HepG2 (cell line): ENCODE data around the gene CTDP1. TPM values are rescaled to one million over a fixed set of nuclear protein-coding genes. Genes with fewer than 3 reads are reported as not detected.

ENCODE experiments used
- ATAC-seq: fragments of 200-7000 bp; cut with Tn5 transposase; 3 replicates; pipeline ENCODE4 v1.9.1; 2020; ENCODE audit warnings: mild to moderate bottlenecking, moderate library complexity
- BruUV-seq: library from RNA; stranded (reverse); fragments of 400-500 nt; replicated peaks from 2 replicates; lab custom pipeline; 2021; lab: Mats Ljungman, UMichigan
- CTCF ChIA-PET: fragments of 300-600 bp; formaldehyde crosslinking; extraction: SDS; loops from one replicate; lab custom pipeline; 2021; ENCODE audit warnings: low total read pairs, inconsistent platforms, low intra/inter-chr PET ratio; lab: Yijun Ruan, JAX
- POLR2A ChIA-PET: fragments of 350-600 bp; sonication (Branson Sonifier 250); formaldehyde crosslinking; loops from one replicate; lab custom pipeline; 2020; ENCODE audit warnings: antibody characterized with exemption, inconsistent platforms; lab: Yijun Ruan, JAX
- DNase-seq: peaks from one replicate; pipeline ENCODE4 v3.0.0-alpha.2; 2015; ENCODE audit warnings: low spot score
- FAIRE-seq: peaks from 3 replicates; lab custom pipeline; 2011; peaks lifted over from hg19 to GRCh38; lab: Jason Lieb, UNC
- H2AFZ ChIP-seq: one replicate; pipeline ENCODE4 v1.6.1; 2011; ENCODE audit warnings: low read length, inconsistent platforms
- H3K27ac ChIP-seq: fragments of 300-600 bp; 3 replicates; pipeline ENCODE4 v1.8.0; 2011; ENCODE audit warnings: mixed run types, mild to moderate bottlenecking, mixed read lengths, low read length, inconsistent platforms; ENCODE audit not compliant: insufficient read depth; ENCODE audit errors: extremely low read length
- H3K27me3 ChIP-seq, 2 experiments: fragments of 200-600 bp in 1 of 2; 2 replicates in 1 of 2; 3 replicates in 1 of 2; pipeline versions ENCODE4 v1.6.0 to v1.8.0; 2011; ENCODE audit warnings: low read length in 2 of 2, mild to moderate bottlenecking in 2 of 2, moderate library complexity in 2 of 2, inconsistent platforms in 1 of 2; ENCODE audit not compliant: insufficient read depth in 2 of 2, control insufficient read depth in 1 of 2
- H3K36me3 ChIP-seq, 2 experiments: fragments of 200-600 bp in 1 of 2; replicated peaks in 1 of 2; 2 replicates in 1 of 2; 3 replicates in 1 of 2; pipeline versions ENCODE4 v1.5.1 to v1.8.0; 2011; ENCODE audit warnings: low read length in 2 of 2, inconsistent platforms in 1 of 2; ENCODE audit not compliant: insufficient read depth in 2 of 2, control insufficient read depth in 1 of 2
- H3K4me1 ChIP-seq: 2 replicates; pipeline ENCODE4 v1.5.1; 2012; ENCODE audit warnings: low read length, inconsistent platforms; ENCODE audit not compliant: insufficient read depth
- H3K4me2 ChIP-seq: 2 replicates; pipeline ENCODE4 v1.6.0; 2011; ENCODE audit warnings: low read depth, low read length, inconsistent platforms
- H3K4me3 ChIP-seq, 3 experiments: fragments of 200-600 bp in 1 of 3; sonication (generic), shearing (Covaris generic) in 1 of 3; replicated peaks in 1 of 3; 2 replicates each; pipeline ENCODE4 v1.5.1; 2011 to 2016; ENCODE audit warnings: low read length in 3 of 3, inconsistent platforms in 2 of 3, low read depth in 2 of 3, mild to moderate bottlenecking in 2 of 3, control low read depth in 1 of 3, mixed read lengths in 1 of 3; ENCODE audit not compliant: insufficient read depth in 1 of 3
- H3K79me2 ChIP-seq: one replicate; pipeline ENCODE4 v1.6.1; 2011; ENCODE audit warnings: low read length, inconsistent platforms; ENCODE audit not compliant: insufficient read depth
- H3K9ac ChIP-seq: 2 replicates; pipeline ENCODE4 v1.6.0; 2011; ENCODE audit warnings: mild to moderate bottlenecking, low read depth, low read length, inconsistent platforms; ENCODE audit not compliant: insufficient read depth
- H3K9me3 ChIP-seq: 2 replicates; pipeline ENCODE4 v1.5.1; 2012; ENCODE audit warnings: mild to moderate bottlenecking, low read length
- H4K20me1 ChIP-seq: 2 replicates; pipeline ENCODE4 v1.6.0; 2011; ENCODE audit warnings: inconsistent platforms, mild to moderate bottlenecking, low read length, moderate library complexity; ENCODE audit not compliant: insufficient read depth
- FOSL2 ChIP-seq: sonication (generic); formaldehyde crosslinking; IDR thresholded peaks from 2 replicates; pipeline ENCODE4 v1.4.0; 2020; ENCODE audit warnings: missing genetic modification reagents
- GABPB1 ChIP-seq: IDR thresholded peaks from 2 replicates; pipeline ENCODE4 v1.6.1; 2016; ENCODE audit warnings: mild to moderate bottlenecking, missing genetic modification reagents, moderate library complexity, missing compliant biosample characterization
- GATAD1 ChIP-seq: IDR thresholded peaks from 2 replicates; pipeline ENCODE4 v1.6.1; 2016; ENCODE audit warnings: missing genetic modification reagents, missing compliant biosample characterization
- GATAD2A ChIP-seq: IDR thresholded peaks from 2 replicates; pipeline ENCODE4 v1.6.1; 2016
- HMG20A ChIP-seq: IDR thresholded peaks from 2 replicates; pipeline ENCODE4 v1.6.1; 2016; ENCODE audit warnings: borderline replicate concordance
- PRDM10 ChIP-seq: sonication (generic); formaldehyde crosslinking; IDR thresholded peaks from 2 replicates; pipeline ENCODE4 v1.4.0; 2020; ENCODE audit warnings: low read depth, missing genetic modification reagents
- ZKSCAN8 ChIP-seq: IDR thresholded peaks from 2 replicates; pipeline ENCODE4 v1.6.1; 2016; ENCODE audit warnings: borderline replicate concordance, missing genetic modification reagents, missing compliant biosample characterization
- ZMYM2 ChIP-seq: sonication (generic); formaldehyde crosslinking; IDR thresholded peaks from 2 replicates; pipeline ENCODE4 v1.8.0; 2022; ENCODE audit warnings: mild to moderate bottlenecking, missing genetic modification reagents
- ZNF12 ChIP-seq: sonication (generic); formaldehyde crosslinking; IDR thresholded peaks from 2 replicates; pipeline ENCODE4 v1.5.0; 2020; ENCODE audit warnings: missing genetic modification reagents
- ZNF292 ChIP-seq: sonication (generic); formaldehyde crosslinking; IDR thresholded peaks from 2 replicates; pipeline ENCODE4 v1.8.1; 2022; ENCODE audit warnings: mild to moderate bottlenecking, low read depth, missing genetic modification reagents, borderline replicate concordance
- ZNF572 ChIP-seq: sonication (generic); formaldehyde crosslinking; IDR thresholded peaks from 2 replicates; pipeline ENCODE4 v1.5.1; 2020; ENCODE audit warnings: mild to moderate bottlenecking, missing genetic modification reagents
- ZNF614 ChIP-seq: IDR thresholded peaks from 2 replicates; pipeline ENCODE4 v1.6.1; 2018; ENCODE audit warnings: missing biosample characterization, missing genetic modification reagents, inconsistent platforms, borderline replicate concordance
- ZNF709 ChIP-seq: sonication (generic); formaldehyde crosslinking; IDR thresholded peaks from 2 replicates; pipeline ENCODE4 v1.5.0; 2020; ENCODE audit warnings: mild to moderate bottlenecking, missing genetic modification reagents
- ZNF792 ChIP-seq: IDR thresholded peaks from 2 replicates; pipeline ENCODE4 v1.6.1; 2016
- ZZZ3 ChIP-seq: sonication (generic); formaldehyde crosslinking; IDR thresholded peaks from 2 replicates; pipeline ENCODE4 v1.4.0; 2020; ENCODE audit warnings: missing genetic modification reagents, mild to moderate bottlenecking, borderline replicate concordance
- WGBS: methylation state at CpG from one replicate; pipeline ENCODE4 v1.1.6; 2017; ENCODE audit warnings: low lambda C conversion rate; 5-methylcytosine and 5-hydroxymethylcytosine counted together
- in situ Hi-C: cut with HindIII; loops from 2 replicates; pipeline ENCODE4 v1.10.0; 2017; ENCODE audit warnings: low pct_unique_long_range_greater_than_20kb; ENCODE audit not compliant: extremely low pct_ligation_motif_present
- intact Hi-C: fragments of 100-400 bp; cut with micrococcal nuclease; formaldehyde crosslinking; loops from one replicate; pipeline ENCODE4 v1.10.0; 2022; ENCODE audit not compliant: unreplicated experiment
- polyA plus RNA-seq, 8 experiments: library from polyadenylated mRNA; depleted of rRNA in 3 of 8; stranded (reverse) in 7 of 8; unstranded in 1 of 8; fragments of >200 nt; fragmentation: Illumina TruSeq in 4 of 8; extraction: Trizol in 4 of 8; gene quantifications; 2 replicates each; pipeline versions ENCODE4 v1.2.1 to v1.2.3, GENCODE V29; 2011 to 2016; ENCODE audit warnings: low read depth in 4 of 8, missing spikeins in 1 of 8, mixed read lengths in 1 of 8; ENCODE audit not compliant: insufficient read depth in 1 of 8
- total RNA-seq, 5 experiments: library from RNA; depleted of rRNA; stranded (reverse); fragments of >200 nt; fragmentation: Illumina TruSeq; extraction: Trizol; gene quantifications; 2 replicates each; pipeline ENCODE4 v1.2.3, GENCODE V29; 2016; ENCODE audit warnings: low read depth in 1 of 5
- TF ChIP-seq, protein P1 (sequence below): sonication (generic); formaldehyde crosslinking; IDR thresholded peaks from 2 replicates; pipeline ENCODE4 v1.4.0; 2020; ENCODE audit warnings: missing genetic modification reagents, borderline replicate concordance
- TF ChIP-seq, protein P2 (sequence below): sonication (generic); formaldehyde crosslinking; IDR thresholded peaks from 2 replicates; pipeline ENCODE4 v1.4.0; 2020; ENCODE audit warnings: missing genetic modification reagents

The CTDP1 gene
- total and polyA plus RNA-seq, 2 of the 13 experiments (the other 11 are each of a cell fraction or from before 2014, with no cell fraction given) = 6.9 to 11.0 TPM

- Histone ChIP-seq H3K27me3 (peaks cover 18 to 75% of the 10 kb centered on the region in 2 experiments), H3K4me3 (no peak overlapping the region), H3K79me2 (no peaks in the 10 kb centered on the region), H3K4me2 (no peak overlapping the region), H3K4me1 (peaks cover 13% of the 10 kb centered on the region; the same call in 1 of the 2 replicates), H3K9ac (no peak overlapping the region), H4K20me1 (no peaks in the 10 kb centered on the region), H3K9me3 (no peaks in the 10 kb centered on the region), H3K36me3 (no peaks in the 10 kb centered on the region), H3K27ac (no peak overlapping the region), H2AFZ (no peak overlapping the region)
- CTCF ChIA-PET = no interaction called here
- peak; percentile 24; the same call in 2 of the 3 replicates for ATAC-seq
- POLR2A ChIA-PET = no interaction called here
- intact Hi-C loops = no loop called here
- in situ Hi-C loops = no loop called here
- 31% methylated on average over 10 of the region's 17 CpGs for WGBS
- BruUV-seq = no TSS peak
- peak; percentile 19 for DNase-seq
- FAIRE-seq = no peak
- TF ChIP-seq ZNF572 (no peak), ZNF292 (CRISPR knock-in tag) (no peak), FOSL2 (CRISPR knock-in tag) (0 out of 2 replicates have a peak, but pooled peaks have one; percentile 29), GATAD1 (0 out of 2 replicates have a peak, but pooled peaks have one; percentile 21), ZZZ3 (CRISPR knock-in tag) (no peak), ZNF12 (CRISPR knock-in tag) (peak; percentile 31; the same call in 1 of the 2 replicates), ZMYM2 (CRISPR knock-in tag) (no peak), GABPB1 (CRISPR knock-in tag) (peak; percentile 19; the same call in 1 of the 2 replicates), HMG20A (CRISPR knock-in tag) (peak; percentile 47; the same call in 1 of the 2 replicates), PRDM10 (CRISPR knock-in tag) (0 out of 2 replicates have a peak, but pooled peaks have one; percentile 22), ZNF709 (CRISPR knock-in tag) (no peak), ZKSCAN8 (CRISPR knock-in tag) (no peak), ZNF614 (CRISPR knock-in tag) (no peak), GATAD2A (peak; percentile 53), ZNF792 (peak; percentile 32; the same call in 1 of the 2 replicates)
- TF ChIP-seq, protein P1, sequence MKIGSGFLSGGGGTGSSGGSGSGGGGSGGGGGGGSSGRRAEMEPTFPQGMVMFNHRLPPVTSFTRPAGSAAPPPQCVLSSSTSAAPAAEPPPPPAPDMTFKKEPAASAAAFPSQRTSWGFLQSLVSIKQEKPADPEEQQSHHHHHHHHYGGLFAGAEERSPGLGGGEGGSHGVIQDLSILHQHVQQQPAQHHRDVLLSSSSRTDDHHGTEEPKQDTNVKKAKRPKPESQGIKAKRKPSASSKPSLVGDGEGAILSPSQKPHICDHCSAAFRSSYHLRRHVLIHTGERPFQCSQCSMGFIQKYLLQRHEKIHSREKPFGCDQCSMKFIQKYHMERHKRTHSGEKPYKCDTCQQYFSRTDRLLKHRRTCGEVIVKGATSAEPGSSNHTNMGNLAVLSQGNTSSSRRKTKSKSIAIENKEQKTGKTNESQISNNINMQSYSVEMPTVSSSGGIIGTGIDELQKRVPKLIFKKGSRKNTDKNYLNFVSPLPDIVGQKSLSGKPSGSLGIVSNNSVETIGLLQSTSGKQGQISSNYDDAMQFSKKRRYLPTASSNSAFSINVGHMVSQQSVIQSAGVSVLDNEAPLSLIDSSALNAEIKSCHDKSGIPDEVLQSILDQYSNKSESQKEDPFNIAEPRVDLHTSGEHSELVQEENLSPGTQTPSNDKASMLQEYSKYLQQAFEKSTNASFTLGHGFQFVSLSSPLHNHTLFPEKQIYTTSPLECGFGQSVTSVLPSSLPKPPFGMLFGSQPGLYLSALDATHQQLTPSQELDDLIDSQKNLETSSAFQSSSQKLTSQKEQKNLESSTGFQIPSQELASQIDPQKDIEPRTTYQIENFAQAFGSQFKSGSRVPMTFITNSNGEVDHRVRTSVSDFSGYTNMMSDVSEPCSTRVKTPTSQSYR (CRISPR knock-in tag) = no peak
- TF ChIP-seq, protein P2, sequence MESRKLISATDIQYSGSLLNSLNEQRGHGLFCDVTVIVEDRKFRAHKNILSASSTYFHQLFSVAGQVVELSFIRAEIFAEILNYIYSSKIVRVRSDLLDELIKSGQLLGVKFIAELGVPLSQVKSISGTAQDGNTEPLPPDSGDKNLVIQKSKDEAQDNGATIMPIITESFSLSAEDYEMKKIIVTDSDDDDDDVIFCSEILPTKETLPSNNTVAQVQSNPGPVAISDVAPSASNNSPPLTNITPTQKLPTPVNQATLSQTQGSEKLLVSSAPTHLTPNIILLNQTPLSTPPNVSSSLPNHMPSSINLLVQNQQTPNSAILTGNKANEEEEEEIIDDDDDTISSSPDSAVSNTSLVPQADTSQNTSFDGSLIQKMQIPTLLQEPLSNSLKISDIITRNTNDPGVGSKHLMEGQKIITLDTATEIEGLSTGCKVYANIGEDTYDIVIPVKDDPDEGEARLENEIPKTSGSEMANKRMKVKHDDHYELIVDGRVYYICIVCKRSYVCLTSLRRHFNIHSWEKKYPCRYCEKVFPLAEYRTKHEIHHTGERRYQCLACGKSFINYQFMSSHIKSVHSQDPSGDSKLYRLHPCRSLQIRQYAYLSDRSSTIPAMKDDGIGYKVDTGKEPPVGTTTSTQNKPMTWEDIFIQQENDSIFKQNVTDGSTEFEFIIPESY (CRISPR knock-in tag) = no peak
Measured at GRCh38 chr18:79781331-79781941, 101.8 kb downstream of the CTDP1 start.
